Stimulated activated CD8-positive, alpha-beta memory T cell treated with anti-CD3 and anti-CD28 coated beads, Interleukin-12 subunit alpha, Interleukin-12 subunit beta, amount 100 ng/mL, for 4 hours (primary cell): Measurements from ENCODE around the gene RBPJL.
"Not testable (repeated sequence)": the region's sequence is repeated elsewhere in the genome, so short reads cannot be mapped to it uniquely, and the experiment has no call there.

Source experiments
- DNase-seq: peaks from one replicate; pipeline ENCODE4 v3.0.0-alpha.2; 2020; ENCODE audit warnings: low read depth

Gene RBPJL

GRCh38 chr20:45342855-45343531 is 36.4 kb downstream of the RBPJL start:
- DNase-seq = no peak

- no peak for DNase-seq
Observed at GRCh38 chr20:45343532-45344167, 37.0 kb downstream of the RBPJL start.

- no peak for DNase-seq
Observed at GRCh38 chr20:45344168-45344860, 37.7 kb downstream of the RBPJL start.

DNA sequence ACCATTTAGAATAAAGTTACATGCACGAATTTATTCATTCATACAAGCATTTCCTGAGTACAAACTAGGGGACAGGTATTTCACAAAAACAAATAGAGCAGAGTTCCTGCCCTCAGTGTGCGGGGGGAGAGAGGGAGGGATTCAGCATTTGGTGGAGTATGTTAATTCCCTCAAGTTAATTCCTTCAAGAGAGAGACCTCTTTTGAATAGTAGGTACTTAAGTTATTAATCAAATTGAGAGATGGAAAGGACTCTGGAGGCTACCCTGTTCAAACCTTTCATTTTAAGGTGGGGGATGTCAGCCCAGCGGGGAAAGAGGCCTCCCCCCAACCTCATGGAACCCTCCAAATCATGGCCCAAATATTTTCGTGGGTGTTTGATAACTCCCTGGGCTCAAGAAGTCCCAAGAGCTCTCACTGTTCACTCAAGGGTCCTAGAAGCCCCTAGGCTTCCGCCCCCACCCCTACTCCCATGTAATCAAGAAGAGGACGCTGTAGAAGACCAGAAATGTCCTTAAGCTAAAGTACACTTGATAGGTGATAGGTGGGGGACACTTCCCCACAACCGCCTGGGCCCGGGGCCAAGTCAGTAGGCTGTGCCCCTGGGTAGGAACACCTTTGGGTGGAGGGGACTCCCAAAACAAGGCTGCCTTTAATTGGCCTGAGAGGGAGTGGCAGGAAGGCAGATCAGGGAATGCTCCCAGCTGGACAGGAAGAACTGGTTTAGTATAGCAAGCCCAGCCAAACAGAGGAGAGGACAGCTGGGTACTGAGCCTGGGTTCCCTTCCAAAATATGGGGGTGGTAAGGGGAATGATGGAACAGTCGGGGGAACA is 38.7 kb downstream of the RBPJL start:
- DNase-seq = no peak

- no peak for DNase-seq
Observed at GRCh38 chr20:45346291-45346718, 39.7 kb downstream of the RBPJL start.

DNA sequence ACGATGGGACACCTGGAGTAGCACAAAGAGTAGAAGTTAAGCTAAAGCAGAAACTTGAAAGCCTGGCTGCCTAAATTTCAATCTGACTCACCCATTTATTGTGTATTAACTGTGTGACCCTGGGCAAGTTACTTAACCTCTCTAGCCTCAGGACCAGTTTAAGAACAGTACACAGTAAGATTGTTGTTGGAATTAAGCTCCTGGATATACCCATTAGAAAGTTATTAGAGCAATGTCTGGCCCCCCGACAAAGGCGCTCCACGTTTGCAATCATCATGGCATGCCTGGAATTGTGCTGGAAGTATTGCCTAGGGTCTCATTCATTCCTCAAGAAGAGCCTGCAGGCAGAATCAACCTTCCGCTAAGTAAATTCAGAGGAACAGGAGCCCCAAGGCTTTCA is 40.2 kb downstream of the RBPJL start:
- DNase-seq = no peak

GRCh38 chr20:45347297-45347935 is 40.8 kb downstream of the RBPJL start:
- no peak for DNase-seq

DNA sequence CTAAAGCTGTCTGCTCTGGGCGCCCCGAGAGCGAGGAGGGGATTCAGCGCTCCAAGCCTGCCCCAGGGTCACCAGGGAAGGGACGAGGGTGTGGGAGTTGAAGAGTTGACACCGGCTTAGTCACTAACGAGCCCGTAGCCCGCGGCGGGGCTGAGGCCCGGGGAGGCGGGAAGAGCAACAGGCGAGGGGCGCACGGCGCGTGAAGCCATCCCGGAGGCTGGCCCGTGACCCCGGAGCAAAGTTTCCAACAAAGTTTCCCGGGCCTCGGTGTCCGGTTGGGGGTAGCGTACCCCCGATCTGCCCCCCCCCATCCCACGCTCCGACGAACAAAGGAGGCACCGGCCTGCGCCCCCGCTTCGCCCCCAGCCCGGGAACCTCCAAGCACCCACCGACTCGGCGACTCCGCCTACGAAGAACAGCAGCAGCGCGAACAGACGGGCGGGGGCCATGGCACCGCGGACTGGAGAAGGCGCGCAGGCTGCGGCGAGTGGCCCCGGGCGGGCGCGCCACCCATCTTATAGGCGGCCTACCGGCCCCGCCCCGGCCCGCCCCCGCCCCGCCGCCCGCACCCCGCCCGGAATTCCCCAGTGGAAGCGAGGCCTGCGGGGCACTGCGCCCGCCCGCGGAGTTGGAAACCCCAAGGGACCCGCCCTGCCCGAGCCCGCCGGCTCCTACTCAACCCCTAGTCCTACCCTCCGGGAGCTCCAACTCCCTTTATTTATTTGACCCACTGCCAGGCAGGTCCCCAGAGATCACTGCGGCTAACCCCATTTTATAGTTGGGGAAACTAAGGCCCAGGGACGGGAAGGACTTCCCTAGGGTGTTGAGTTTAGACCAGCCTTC is 41.5 kb downstream of the RBPJL start, which contains the start of gene SDC4:
Gene SDC4, minus strand, starts transcription at position 489 of the 843 bp plus-strand sequence. Its CDS starts 40 bp downstream, at position 449.
- peak; percentile 59 for DNase-seq

GRCh38 chr20:45350217-45350616 is 43.6 kb downstream of the RBPJL start:
- DNase-seq = no peak

DNA sequence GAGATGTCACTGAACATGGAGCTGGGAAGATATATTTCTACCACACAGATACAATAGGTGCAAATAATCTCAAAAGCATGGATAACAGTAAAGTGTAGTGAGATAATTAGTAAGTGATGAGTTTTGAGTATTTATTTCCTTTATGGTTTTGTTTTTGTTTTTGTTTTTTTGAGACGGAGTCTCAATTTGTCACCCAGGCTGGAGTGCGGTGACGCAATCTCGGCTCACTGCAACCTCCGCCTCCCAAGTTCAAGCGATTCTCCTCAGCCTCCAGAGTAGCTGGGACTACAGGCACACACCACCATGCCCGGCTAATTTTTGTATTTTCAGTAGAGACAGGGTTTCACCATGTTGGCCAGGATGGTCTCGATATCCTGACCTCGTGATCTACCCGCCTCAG is 44.2 kb downstream of the RBPJL start:
- not testable (repeated sequence) for DNase-seq

- no peak for DNase-seq
Observed at GRCh38 chr20:45352729-45353128, 46.1 kb downstream of the RBPJL start.

DNA sequence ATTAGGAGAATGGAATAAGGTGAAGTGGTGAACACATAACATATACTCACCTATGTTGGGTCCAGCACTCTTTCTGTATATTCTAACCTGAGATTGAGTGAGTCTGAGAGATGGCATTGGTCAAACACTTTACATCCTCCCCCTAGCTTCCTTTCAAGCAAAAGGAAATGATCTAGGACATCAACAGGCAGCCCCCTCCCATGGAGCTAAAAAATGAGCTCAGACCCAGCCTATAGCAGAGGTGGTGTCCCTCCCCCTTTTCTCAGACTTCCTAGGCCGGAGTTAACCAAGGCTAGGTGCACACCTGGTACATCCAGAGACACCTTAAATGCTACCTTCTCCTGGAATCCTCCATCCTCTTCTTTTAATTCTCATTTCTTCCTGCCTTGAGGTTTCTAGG is 47.1 kb downstream of the RBPJL start:
- DNase-seq = no peak

- DNase-seq = no peak
Observed at GRCh38 chr20:45354423-45355208, 48.0 kb downstream of the RBPJL start.

DNA sequence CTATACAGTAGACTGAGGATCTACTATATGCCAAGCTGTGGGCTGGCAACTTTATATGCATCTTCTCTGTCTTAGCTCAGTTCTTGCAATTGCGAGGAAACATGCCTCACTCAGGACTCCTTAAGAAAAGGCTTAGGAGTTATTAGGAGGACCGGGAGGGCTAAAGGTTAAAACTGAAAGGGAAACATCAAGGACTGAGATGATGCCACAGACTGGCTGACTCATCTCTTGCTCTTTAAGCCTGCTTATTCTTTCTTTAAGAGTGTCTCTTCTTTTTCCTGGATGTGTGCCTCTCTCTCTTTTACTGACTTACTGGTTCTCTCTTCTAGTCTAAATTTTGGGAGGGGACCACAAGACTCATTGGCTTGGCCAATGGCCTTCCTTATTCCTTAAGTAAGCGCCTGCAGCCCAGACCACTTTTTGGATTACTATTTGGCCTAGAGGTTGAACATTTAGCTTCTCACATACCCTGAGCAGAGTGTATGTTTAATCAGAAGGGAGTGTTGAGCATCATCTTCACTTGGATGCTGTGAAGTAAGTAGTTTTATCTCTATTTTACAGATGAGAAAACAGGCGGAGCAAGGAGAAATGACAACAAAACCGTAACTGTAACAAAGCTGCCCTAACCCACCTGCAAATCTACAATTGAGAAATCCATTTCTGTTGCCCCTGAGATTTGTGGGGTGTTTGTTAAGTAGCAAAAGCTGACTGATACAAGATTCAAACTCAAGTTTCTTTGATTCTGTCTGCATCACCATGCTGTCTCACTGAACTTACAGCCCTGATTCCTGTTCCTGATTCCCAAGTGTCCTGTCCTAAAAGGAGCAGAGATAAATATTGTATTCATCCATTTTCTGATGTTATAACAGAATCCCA is 48.8 kb downstream of the RBPJL start:
- no peak for DNase-seq

DNA sequence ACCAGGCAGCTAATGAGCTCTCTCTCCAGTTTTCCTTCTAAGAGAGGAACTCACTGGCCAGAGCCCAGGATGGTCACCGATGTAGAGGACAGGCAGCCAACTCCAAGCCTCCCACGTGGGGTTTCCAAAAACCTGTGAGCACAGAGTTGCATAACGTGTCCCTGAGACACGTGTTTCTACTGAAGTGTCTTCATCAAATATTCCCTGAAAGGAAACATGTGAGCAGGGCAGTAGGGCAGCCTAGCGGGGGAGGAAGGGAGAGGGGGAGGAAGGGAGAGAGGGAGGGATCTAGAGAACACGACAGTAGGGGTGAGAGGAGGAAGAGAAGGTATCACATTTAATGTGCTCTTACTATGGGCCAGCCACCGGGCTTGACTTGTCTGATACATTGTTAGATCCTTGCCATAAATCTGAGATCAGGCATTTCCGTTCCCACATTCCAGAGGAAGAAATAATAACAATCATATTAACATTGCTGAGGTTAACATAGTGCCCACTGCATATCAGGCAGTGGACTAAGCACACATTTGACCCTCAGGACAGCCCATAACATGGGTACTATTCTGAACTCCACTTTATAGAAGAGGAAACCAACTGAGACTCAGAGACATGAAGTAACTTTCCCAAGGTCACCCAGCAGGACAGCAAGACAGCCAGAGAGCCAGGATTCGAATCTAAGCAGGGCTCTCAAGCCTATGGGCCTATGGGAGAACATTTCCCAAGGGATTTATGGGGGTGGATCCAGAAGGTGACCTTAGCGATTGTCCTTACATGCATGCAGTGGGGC is 51.8 kb downstream of the RBPJL start:
- DNase-seq = no peak

GRCh38 chr20:45359069-45359405 is 52.4 kb downstream of the RBPJL start:
- DNase-seq = no peak

DNA sequence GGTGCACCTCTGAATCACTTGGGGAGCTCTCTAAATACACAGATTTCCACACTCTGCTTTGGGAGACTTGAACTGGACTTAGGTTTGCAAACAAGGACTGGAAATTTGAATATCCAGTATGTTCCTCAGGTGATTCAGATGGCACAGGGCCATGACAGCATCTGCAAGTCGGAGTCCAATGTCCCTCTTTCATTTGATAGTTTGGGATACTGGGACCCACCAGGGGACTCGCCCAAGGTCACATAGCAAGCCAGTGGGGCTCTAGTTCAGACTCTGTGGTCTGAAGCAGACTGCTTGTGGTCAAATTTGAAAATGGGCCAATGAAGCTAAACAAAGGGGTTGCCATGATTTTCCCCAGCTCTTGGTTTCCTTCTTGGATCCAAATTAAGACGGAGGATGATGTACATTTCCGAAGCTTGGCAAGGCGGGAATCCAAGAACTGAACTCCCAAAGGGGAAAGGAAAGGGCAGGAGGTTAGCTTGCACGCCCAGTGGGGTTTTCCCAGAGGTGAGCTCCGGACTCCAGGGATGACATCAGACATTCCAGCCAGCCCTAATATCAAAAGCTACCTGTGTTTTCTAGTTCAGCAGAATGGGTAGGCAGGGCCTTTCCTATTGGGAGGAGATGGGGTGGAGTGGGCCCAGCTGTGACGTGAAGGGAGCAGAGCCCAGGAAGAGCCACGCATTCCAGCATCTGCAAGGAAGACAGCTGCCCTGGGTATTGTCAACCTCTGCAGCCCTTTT is 52.9 kb downstream of the RBPJL start:
- no peak for DNase-seq

DNA sequence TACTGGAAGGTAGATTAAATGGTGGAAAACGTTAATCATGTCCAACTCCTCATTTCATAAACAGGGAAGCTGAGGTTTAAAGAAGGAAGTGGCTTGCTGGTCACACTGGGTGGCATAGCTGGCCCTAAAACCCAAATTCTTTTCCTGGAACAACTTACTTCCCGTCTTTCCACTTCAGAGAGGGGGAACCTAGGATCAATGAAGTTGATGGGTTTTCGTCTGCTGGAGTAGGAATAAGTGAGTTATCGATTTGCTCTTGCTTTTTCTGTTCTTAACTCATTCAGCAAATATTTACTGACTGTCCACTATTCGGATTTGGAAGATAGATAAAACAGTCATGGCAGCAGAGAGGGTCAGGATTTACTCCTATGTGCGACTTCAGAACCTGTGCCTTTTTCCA is 55.2 kb downstream of the RBPJL start:
- no peak for DNase-seq
